Keratinocyte (primary cell): ENCODE results near the gene MAP3K10. TPM values are rescaled to one million over a fixed set of nuclear protein-coding genes. Genes with fewer than 3 reads are reported as not detected.

Experiments used
- DNase-seq: peaks from one replicate; pipeline ENCODE4 v3.0.0-alpha.2; 2011; ENCODE audit warnings: low read depth, missing footprints, low spot score
- FAIRE-seq: peaks from 2 replicates; lab custom pipeline; 2011; peaks lifted over from hg19 to GRCh38; lab: Jason Lieb, UNC
- H2AFZ ChIP-seq: 2 replicates; pipeline ENCODE4 v1.6.0; 2012; ENCODE audit warnings: low read length, control low read depth, inconsistent platforms; ENCODE audit not compliant: control insufficient read depth
- H3K27ac ChIP-seq: 2 replicates; pipeline ENCODE4 v1.5.1; 2011; ENCODE audit warnings: low read length; ENCODE audit not compliant: control insufficient read depth, insufficient read depth
- H3K27me3 ChIP-seq: 3 replicates; pipeline ENCODE4 v1.6.0; 2011; ENCODE audit warnings: low read length; ENCODE audit not compliant: control insufficient read depth, insufficient read depth; ENCODE audit errors: extremely low read depth
- H3K36me3 ChIP-seq, 2 experiments: 2 replicates in 1 of 2; 3 replicates in 1 of 2; pipeline ENCODE4 v1.5.1; 2011; ENCODE audit warnings: low read length in 2 of 2, mild to moderate bottlenecking in 1 of 2; ENCODE audit not compliant: control insufficient read depth in 2 of 2, insufficient read depth in 2 of 2; ENCODE audit errors: extremely low read depth in 1 of 2
- H3K4me1 ChIP-seq: 3 replicates; pipeline ENCODE4 v1.5.1; 2011; ENCODE audit warnings: low read length; ENCODE audit not compliant: control insufficient read depth, insufficient read depth; ENCODE audit errors: extremely low read depth
- H3K4me2 ChIP-seq: 3 replicates; pipeline ENCODE4 v1.6.0; 2011; ENCODE audit warnings: low read depth, low read length; ENCODE audit not compliant: control insufficient read depth, insufficient read depth; ENCODE audit errors: extremely low read depth
- H3K4me3 ChIP-seq, 3 experiments: fragments of 200-600 bp in 1 of 3; sonication (generic) in 1 of 3; 2 replicates in 2 of 3; 3 replicates in 1 of 3; pipeline ENCODE4 v1.5.1; 2011 to 2016; ENCODE audit warnings: low read length in 3 of 3, mild to moderate bottlenecking in 3 of 3, control low read depth in 2 of 3, inconsistent platforms in 1 of 3, low read depth in 1 of 3, mixed read lengths in 1 of 3, mixed run types in 1 of 3, moderate library complexity in 1 of 3; ENCODE audit not compliant: control insufficient read depth in 2 of 3, insufficient read depth in 2 of 3; ENCODE audit errors: extremely low read depth in 1 of 3
- H3K79me2 ChIP-seq: 2 replicates; pipeline ENCODE4 v1.6.0; 2012; ENCODE audit warnings: low read length; ENCODE audit not compliant: control insufficient read depth, insufficient read depth
- H3K9ac ChIP-seq: 3 replicates; pipeline ENCODE4 v1.6.0; 2011; ENCODE audit warnings: low read length; ENCODE audit not compliant: control insufficient read depth, insufficient read depth; ENCODE audit errors: extremely low read depth
- H3K9me1 ChIP-seq: 3 replicates; pipeline ENCODE4 v1.6.0; 2011; ENCODE audit warnings: low read length; ENCODE audit not compliant: control insufficient read depth, insufficient read depth; ENCODE audit errors: extremely low read depth
- H3K9me3 ChIP-seq: 2 replicates; pipeline ENCODE4 v1.5.1; 2012; ENCODE audit warnings: low read depth, low read length; ENCODE audit not compliant: control insufficient read depth
- H4K20me1 ChIP-seq: 3 replicates; pipeline ENCODE4 v1.6.0; 2011; ENCODE audit warnings: low read length; ENCODE audit not compliant: control insufficient read depth, insufficient read depth; ENCODE audit errors: extremely low read depth
- EZH2 ChIP-seq: IDR thresholded peaks from one replicate; pipeline ENCODE4 v1.6.1; 2012; ENCODE audit warnings: inconsistent platforms, mild to moderate bottlenecking, low read length, moderate library complexity
- dilution Hi-C: fragments of 300-500 bp; cut with MboI; formaldehyde crosslinking; loops from one replicate; pipeline ENCODE4 v1.7.0; 2020; ENCODE audit warnings: low sequenced_read_pairs; ENCODE audit not compliant: extremely low pct_ligation_motif_present
- polyA plus RNA-seq, 5 experiments: library from polyadenylated mRNA; depleted of rRNA in 3 of 5; stranded (reverse) in 3 of 5; stranded (forward) in 1 of 5; unstranded in 1 of 5; fragments of >200 nt; gene quantifications; 1 replicate in 1 of 5; 2 replicates in 3 of 5; 3 replicates in 1 of 5; pipeline versions ENCODE4 v1.2.1 to v1.2.3, GENCODE V29; 2011 to 2012; ENCODE audit warnings: missing spikeins in 2 of 5, low read depth in 1 of 5, low replicate concordance in 1 of 5
- TF ChIP-seq, protein P1 (sequence below), 3 experiments: IDR thresholded peaks in 1 of 3; conservative IDR thresholded peaks in 1 of 3; optimal IDR thresholded peaks in 1 of 3; 2 replicates in 2 of 3; 3 replicates in 1 of 3; pipeline versions ENCODE3 to v1.5.1; 2011; ENCODE audit warnings: low read length in 3 of 3, mild to moderate bottlenecking in 3 of 3, moderate library complexity in 2 of 3, control low read depth in 1 of 3, inconsistent platforms in 1 of 3; ENCODE audit not compliant: insufficient read depth in 2 of 3; ENCODE audit errors: extremely low read depth in 1 of 3

The MAP3K10 gene
- polyA plus RNA-seq, 1 donor (not counting 4 experiments of a cell fraction or from before 2014, with no cell fraction given), result 2.9 TPM

DNA sequence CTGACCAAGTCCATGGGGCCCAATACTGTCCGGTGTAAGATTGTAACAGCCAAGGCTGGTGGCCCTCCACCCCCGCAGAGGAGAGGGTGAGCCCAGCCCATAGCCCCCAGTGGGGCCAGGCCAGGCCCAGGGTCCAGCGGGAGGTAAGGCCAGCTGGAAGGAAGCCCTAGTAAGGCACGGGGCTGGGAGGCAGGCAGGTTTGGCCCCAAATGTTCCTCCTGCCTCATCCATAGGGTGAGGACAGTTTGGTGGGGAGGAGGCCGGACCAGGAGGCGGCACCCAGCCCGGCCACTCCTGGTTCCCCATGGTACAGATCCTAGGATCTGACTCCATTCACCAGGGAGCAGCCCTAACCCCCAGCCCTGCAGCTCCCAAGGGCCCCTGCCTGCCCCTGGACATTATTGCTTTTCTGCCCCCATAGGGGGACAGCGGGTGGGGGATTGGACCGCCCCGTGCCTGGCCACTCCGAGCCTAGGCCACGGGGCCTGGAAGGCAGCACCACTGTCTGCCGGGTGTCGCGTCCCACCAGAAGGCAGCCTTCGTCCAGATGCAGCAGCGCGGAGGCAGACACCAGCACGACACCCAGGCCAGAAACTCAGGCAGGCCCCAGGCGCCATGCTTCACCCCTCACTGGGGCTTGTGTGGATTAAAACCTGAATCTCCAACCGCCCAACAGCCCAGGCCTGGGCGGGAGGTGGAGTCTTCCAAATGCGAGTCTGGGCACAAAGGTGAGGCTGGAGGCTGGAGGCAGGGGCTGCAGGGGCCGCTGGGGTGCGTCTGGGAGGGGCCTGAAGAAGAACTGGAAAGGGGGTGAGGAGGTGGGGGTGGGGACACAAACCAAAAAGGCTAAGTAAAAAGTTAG is 42.0 kb downstream of the MAP3K10 start:
- Histone ChIP-seq H3K9me3 (no peaks in the 10 kb centered on the region), H3K27ac (no peak overlapping the region), H3K4me1 (no peaks in the 10 kb centered on the region), H3K4me2 (no peak overlapping the region), H4K20me1 (no peaks in the 10 kb centered on the region), H3K36me3 (peaks cover 13 to 17% of the 10 kb centered on the region in 2 experiments), H3K9me1 (no peaks in the 10 kb centered on the region), H2AFZ (no peak overlapping the region), H3K4me3 (no peak overlapping the region), H3K27me3 (no peaks in the 10 kb centered on the region), H3K79me2 (no peaks in the 10 kb centered on the region), H3K9ac (no peak overlapping the region)
- no peak for TF ChIP-seq EZH2
- TF ChIP-seq, protein P1, sequence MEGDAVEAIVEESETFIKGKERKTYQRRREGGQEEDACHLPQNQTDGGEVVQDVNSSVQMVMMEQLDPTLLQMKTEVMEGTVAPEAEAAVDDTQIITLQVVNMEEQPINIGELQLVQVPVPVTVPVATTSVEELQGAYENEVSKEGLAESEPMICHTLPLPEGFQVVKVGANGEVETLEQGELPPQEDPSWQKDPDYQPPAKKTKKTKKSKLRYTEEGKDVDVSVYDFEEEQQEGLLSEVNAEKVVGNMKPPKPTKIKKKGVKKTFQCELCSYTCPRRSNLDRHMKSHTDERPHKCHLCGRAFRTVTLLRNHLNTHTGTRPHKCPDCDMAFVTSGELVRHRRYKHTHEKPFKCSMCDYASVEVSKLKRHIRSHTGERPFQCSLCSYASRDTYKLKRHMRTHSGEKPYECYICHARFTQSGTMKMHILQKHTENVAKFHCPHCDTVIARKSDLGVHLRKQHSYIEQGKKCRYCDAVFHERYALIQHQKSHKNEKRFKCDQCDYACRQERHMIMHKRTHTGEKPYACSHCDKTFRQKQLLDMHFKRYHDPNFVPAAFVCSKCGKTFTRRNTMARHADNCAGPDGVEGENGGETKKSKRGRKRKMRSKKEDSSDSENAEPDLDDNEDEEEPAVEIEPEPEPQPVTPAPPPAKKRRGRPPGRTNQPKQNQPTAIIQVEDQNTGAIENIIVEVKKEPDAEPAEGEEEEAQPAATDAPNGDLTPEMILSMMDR (optimal IDR thresholded peaks at IDR 0.05 in 1 of 3, IDR thresholded peaks at IDR 0.05 in 1 of 3, conservative IDR thresholded peaks at IDR 0.05 in 1 of 3; ENCODE audit: extremely low read depth in 1 of 3, insufficient read depth in 2 of 3, low read length in 3 of 3), result no peak
- dilution Hi-C loops, result no loop called here
- no peak for DNase-seq
- FAIRE-seq, result no peak

GRCh38 chr19:40233811-40234389 is 42.7 kb downstream of the MAP3K10 start:
- peaks cover 13 to 22% of the 10 kb centered on the region in 2 experiments for H3K36me3 ChIP-seq
- FAIRE-seq (no peak), DNase-seq (no peak)
- no peak for TF ChIP-seq EZH2
- TF ChIP-seq, protein P1 (optimal IDR thresholded peaks at IDR 0.05 in 1 of 3, IDR thresholded peaks at IDR 0.05 in 1 of 3, conservative IDR thresholded peaks at IDR 0.05 in 1 of 3; ENCODE audit: extremely low read depth in 1 of 3, insufficient read depth in 2 of 3, low read length in 3 of 3), result no peak
- no peak overlapping the region for H2AFZ ChIP-seq
- H3K79me2 ChIP-seq, result no peaks in the 10 kb centered on the region
- no peaks in the 10 kb centered on the region for H3K27me3 ChIP-seq
- no peaks in the 10 kb centered on the region for H3K9me3 ChIP-seq
- no peak overlapping the region for H3K4me2 ChIP-seq
- no peaks in the 10 kb centered on the region for H3K4me1 ChIP-seq
- H3K9me1 ChIP-seq, result no peaks in the 10 kb centered on the region
- H4K20me1 ChIP-seq, result no peaks in the 10 kb centered on the region
- no peak overlapping the region for H3K9ac ChIP-seq
- no peak overlapping the region for H3K27ac ChIP-seq
- dilution Hi-C loops, result no loop called here
- H3K4me3 ChIP-seq, result no peak overlapping the region
